ENCODE measurements around the gene ZNRF3.

ZNRF3 gene

DNA sequence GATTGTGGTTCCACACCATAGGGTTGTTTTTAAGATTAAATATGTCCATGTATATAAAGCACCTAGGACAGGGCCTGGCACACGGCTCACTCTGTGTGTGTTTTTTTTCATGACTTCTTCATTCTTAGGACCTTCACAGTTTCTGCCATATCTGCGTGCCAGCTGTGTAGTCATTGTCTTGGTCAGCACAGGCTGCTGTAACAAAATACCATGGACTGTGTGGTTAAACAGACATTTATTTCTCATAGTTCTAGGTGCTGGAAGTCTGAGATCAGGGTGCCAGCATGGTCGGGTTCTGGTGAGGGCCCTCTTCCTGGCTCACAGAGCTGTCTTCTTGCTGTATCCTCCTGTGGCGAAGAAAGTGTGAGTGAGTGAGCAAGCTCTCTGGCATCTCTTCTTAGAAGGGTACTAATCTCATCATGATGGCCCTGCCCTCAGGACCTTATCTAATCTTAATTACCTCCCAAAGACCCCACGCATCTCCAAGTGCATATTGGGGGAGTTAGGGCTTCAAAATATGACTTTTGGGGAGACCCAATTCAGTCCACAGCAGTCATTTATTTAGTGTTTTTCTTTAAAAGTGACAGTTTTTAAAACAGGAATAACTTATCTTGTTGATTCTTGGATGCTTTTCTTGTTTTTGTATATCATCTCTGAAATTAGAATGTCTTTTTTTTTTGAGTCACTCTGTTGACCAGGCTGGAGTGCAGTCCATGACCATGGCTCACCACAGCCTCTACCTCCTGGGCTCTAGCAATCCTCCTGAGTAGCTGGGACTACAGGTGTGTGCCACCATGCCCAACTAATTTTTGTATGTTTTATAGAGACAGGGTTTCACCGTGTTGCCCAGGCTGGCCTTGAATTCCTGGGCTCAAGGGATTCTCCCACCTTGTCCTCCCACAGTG is 70.9 kb downstream of the ZNRF3 start:
- TF ChIP-seq, protein P1, sequence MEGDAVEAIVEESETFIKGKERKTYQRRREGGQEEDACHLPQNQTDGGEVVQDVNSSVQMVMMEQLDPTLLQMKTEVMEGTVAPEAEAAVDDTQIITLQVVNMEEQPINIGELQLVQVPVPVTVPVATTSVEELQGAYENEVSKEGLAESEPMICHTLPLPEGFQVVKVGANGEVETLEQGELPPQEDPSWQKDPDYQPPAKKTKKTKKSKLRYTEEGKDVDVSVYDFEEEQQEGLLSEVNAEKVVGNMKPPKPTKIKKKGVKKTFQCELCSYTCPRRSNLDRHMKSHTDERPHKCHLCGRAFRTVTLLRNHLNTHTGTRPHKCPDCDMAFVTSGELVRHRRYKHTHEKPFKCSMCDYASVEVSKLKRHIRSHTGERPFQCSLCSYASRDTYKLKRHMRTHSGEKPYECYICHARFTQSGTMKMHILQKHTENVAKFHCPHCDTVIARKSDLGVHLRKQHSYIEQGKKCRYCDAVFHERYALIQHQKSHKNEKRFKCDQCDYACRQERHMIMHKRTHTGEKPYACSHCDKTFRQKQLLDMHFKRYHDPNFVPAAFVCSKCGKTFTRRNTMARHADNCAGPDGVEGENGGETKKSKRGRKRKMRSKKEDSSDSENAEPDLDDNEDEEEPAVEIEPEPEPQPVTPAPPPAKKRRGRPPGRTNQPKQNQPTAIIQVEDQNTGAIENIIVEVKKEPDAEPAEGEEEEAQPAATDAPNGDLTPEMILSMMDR (IDR thresholded peaks at IDR 0.05; ENCODE audit: low read depth, low read length), result no peak
- no peak overlapping the region for H3K4me3 ChIP-seq (ENCODE audit: low read depth, low read length)

GRCh38 chr22:28955817-28956216 is 72.4 kb downstream of the ZNRF3 start:
- H3K4me3 ChIP-seq (ENCODE audit: low read depth, low read length), result no peak overlapping the region
- TF ChIP-seq, protein P1 (IDR thresholded peaks at IDR 0.05; ENCODE audit: low read depth, low read length), result no peak

GRCh38 chr22:28956506-28956905 is 73.1 kb downstream of the ZNRF3 start:
- TF ChIP-seq, protein P1 (IDR thresholded peaks at IDR 0.05; ENCODE audit: low read depth, low read length), result no peak
- no peak overlapping the region for H3K4me3 ChIP-seq (ENCODE audit: low read depth, low read length)

- H3K4me3 ChIP-seq (ENCODE audit: low read depth, low read length), result no peak overlapping the region
- TF ChIP-seq, protein P1 (IDR thresholded peaks at IDR 0.05; ENCODE audit: low read depth, low read length), result no peak
Measured at GRCh38 chr22:28958611-28959010, 75.2 kb downstream of the ZNRF3 start.

- TF ChIP-seq, protein P1 (IDR thresholded peaks at IDR 0.05; ENCODE audit: low read depth, low read length), result no peak
Measured at GRCh38 chr22:28962042-28962554, 78.7 kb downstream of the ZNRF3 start.

GRCh38 chr22:28963362-28963761 is 80.0 kb downstream of the ZNRF3 start:
- TF ChIP-seq, protein P1 (IDR thresholded peaks at IDR 0.05; ENCODE audit: low read depth, low read length), result no peak
- no peak overlapping the region for H3K4me3 ChIP-seq (ENCODE audit: low read depth, low read length)

More at GRCh38 chr22:28962042-28962554, 78.7 kb downstream of the ZNRF3 start:
- H3K4me3 ChIP-seq (ENCODE audit: low read depth, low read length), result no peak overlapping the region

DNA sequence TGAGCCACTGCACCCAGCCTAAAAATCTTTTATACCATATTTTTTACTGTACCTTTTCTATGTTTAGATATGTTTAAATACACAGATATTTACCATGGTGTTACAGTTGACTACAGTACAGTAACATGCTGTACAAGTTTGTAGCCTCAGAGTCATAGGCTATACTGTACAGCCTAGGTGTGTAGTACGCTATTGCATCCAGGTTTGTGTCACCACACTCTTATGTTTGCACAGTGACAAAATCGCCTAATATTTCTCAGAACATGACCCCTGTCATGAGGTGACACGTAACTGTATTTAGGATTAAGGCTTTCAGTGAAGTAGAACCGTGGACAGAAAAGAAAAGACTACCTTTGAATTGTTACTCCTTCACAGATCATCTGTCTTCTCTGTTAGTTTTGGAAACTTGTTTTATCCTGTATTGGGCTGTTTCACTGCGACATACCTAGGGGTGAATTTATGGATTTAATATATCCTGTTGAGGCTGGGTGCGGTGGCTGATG is 83.8 kb downstream of the ZNRF3 start:
- H3K4me3 ChIP-seq (ENCODE audit: low read depth, low read length), result no peak overlapping the region
- TF ChIP-seq, protein P1 (IDR thresholded peaks at IDR 0.05; ENCODE audit: low read depth, low read length), result no peak
